NCI-H2081 (cell line): Measurements from ENCODE around the gene FGF6.
"Not testable (repeated sequence)": the region's sequence is repeated elsewhere in the genome, so short reads cannot be mapped to it uniquely, and the experiment has no call there.

Experiments used
- DNase-seq, 2 experiments: peaks; one replicate each; lab custom pipeline; 2025; lab: John Stamatoyannopoulos, UW

FGF6 gene

GRCh38 chr12:4418913-4419312 is 26.7 kb downstream of the FGF6 start:
- no peak for DNase-seq

- no peak for DNase-seq
Measured at GRCh38 chr12:4417936-4418335, 27.7 kb downstream of the FGF6 start.

- no peak for DNase-seq
Measured at GRCh38 chr12:4417455-4417854, 28.2 kb downstream of the FGF6 start.

GRCh38 chr12:4416276-4416675 is 29.3 kb downstream of the FGF6 start:
- no peak for DNase-seq

DNA sequence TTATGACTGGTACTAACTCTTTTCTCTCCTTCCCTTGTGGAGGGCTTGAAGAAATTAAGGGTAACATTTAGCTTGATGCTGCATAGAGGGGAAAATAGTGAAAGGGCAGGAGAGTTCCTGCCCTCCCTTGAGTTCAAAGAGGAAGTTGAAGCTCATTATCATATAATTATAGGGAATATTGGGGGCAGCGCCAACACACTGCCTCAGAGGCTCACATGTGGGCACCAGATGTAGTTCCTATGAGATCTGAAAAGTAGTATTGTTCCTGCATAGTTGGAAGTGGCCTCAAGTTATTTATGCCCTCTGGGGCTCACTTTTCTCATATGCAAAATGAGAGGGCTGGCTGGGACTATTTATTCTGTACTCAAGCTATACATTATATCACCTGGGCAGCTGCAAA is 33.1 kb downstream of the FGF6 start:
- peak in 1 of 2 experiments; percentile 17 for DNase-seq

- no peak for DNase-seq
Measured at GRCh38 chr12:4412056-4412455, 33.6 kb downstream of the FGF6 start.

DNA sequence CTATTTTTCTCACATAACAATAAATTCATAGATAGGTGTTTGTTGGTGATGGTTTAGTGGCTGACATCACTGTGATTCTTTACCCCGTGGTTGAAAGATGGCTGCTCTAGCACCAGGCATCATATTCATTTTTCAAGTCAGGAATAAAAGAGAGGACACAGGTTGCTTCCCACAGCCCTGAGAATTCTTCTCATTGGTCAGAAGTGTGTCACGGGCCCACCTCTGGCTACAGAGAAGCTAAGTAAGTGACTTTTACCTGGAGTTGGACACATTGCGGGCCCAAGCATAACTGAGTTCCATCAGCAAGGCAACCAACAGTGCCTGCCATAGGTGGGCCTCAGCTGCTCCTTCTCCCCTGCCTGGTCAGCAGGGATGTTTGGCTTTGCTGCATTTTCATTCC is 38.5 kb downstream of the FGF6 start:
- no peak for DNase-seq

GRCh38 chr12:4404877-4405637 is 40.6 kb downstream of the FGF6 start:
- not testable (repeated sequence) for DNase-seq

DNA sequence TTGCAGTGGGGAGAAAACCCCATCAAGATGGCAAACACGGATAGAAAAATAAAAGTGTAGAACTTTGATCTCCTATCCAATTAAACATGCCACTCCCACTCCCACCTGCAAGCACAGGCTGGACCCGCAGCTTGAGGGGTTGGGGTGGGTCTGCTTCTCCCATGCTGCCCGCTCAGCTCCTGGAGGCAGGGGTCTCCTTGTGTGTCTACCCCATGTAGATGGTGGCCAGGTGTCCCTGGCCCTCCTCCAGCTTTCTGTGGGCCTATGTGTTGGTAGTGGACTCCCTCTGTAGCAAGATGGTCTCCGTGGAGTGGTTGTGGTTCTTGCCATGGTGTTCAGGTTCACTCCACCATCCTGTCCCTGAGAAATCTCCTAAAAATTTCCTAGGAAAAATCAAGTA is 42.6 kb downstream of the FGF6 start:
- no peak for DNase-seq

DNA sequence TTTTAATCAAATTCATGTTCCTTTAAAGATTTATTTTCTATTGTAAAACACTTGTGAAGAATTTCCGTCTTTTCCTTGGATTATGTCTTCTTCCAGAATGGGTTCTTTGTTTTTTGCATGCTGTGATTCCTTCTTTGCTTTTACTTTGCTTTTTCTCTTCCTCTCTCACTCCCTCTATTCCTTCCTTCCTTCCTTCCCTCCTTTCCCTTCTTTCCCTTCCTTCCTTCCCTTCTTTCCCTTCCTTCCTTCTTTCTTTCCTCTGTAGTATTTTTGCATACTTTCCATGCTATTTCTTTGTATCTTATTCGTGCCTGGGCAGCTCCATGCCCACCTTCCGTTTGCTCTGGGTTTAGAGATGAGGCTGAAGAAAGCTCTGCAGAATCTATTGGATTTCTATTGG is 44.5 kb downstream of the FGF6 start:
- no peak for DNase-seq

GRCh38 chr12:4395818-4396217 is 49.8 kb downstream of the FGF6 start:
- DNase-seq: no peak

DNA sequence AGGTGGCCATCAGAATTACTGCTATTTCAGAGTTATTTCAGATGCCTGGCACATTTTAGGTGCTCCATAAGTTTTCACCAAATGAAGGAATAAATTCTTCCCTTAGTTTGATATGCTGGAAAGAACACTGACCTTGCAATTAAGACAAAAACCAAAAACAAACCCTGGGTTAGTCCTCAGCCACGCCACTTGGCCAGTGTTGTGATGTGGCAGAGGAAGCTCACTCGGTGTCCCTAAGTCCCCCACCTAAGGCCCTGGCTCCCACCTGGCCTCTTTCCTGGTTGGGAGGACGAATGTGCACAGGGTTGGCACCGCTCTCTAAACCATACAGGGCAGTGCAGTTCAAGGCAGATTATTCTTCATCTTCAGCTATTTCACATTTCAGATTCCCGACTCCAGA is 52.4 kb downstream of the FGF6 start:
- DNase-seq: no peak

- no peak for DNase-seq
Measured at GRCh38 chr12:4392223-4392742, 53.3 kb downstream of the FGF6 start.

DNA sequence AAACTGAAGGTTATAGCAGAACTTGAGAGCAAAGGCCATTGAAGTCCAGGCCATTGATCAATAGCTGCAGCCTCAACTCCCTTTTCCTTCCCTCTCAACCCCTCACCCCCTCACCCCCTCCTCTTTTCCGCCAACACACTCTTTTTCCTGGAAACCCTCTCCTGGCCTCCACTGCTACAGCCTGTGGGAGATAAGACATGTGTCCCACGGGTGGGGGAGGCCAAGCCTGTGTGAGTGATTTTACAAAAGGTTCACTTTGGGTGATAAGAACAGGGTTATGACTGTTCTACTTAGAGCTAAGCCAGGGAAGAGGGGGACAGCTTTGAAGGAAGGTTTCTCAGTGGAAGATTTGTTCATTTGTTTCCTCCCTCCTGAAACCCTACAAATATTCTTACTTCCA is 57.0 kb downstream of the FGF6 start:
- no peak for DNase-seq

DNA sequence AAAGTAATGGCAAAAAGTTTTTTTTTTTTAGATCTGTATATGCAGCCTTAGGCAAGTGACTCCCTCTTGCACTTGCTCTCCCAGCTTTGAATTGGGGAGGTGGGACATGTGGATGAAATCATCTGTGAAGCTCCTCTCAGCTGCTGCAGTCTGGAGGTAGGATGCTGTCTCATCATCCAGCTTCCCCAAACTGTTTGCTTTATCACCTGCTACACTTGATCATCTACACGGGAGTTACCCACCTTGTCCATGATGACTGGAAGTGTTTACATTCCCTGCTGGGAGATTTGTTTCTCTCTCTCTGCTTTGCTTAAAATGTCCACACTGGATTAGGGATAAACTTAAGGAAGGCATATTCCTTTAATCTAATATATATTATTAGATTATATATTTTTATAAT is 57.6 kb downstream of the FGF6 start:
- no peak for DNase-seq

GRCh38 chr12:4387607-4388006 is 58.0 kb downstream of the FGF6 start:
- DNase-seq: no peak

- peak; percentile 9 to 62 for DNase-seq
Measured at GRCh38 chr12:4386801-4387200, 58.8 kb downstream of the FGF6 start.
